KMS-11 (cell line): Measurements from ENCODE around the gene VAC14.

Experiments
- H2AFZ ChIP-seq: fragments of 200-600 bp; sonication (generic); 2 replicates; pipeline ENCODE4 v1.6.1; 2016; ENCODE audit warnings: antibody characterized with exemption, mixed run types, low read depth
- H3K27ac ChIP-seq: fragments of 200-600 bp; sonication (generic); 2 replicates; pipeline ENCODE4 v1.6.1; 2016; ENCODE audit warnings: mild to moderate bottlenecking, mixed run types
- H3K27me3 ChIP-seq: fragments of 200-600 bp; sonication (generic); 2 replicates; pipeline ENCODE4 v1.6.1; 2017; ENCODE audit warnings: mild to moderate bottlenecking, low read depth, mixed run types, moderate library complexity; ENCODE audit not compliant: insufficient read depth
- H3K36me3 ChIP-seq: fragments of 200-600 bp; sonication (generic); 2 replicates; pipeline ENCODE4 v1.6.1; 2017; ENCODE audit warnings: mild to moderate bottlenecking, mixed run types; ENCODE audit not compliant: insufficient read depth
- H3K4me1 ChIP-seq: fragments of 200-600 bp; sonication (generic); 2 replicates; pipeline ENCODE4 v1.6.1; 2016; ENCODE audit warnings: mild to moderate bottlenecking, low read depth, mixed run types; ENCODE audit not compliant: poor library complexity, severe bottlenecking
- H3K4me2 ChIP-seq: fragments of 200-600 bp; sonication (generic); 2 replicates; pipeline ENCODE4 v1.7.0; 2016; ENCODE audit warnings: mild to moderate bottlenecking, mixed run types
- H3K4me3 ChIP-seq: fragments of 200-600 bp; sonication (generic); IDR thresholded peaks from 2 replicates; pipeline ENCODE4 v1.6.1; 2017; ENCODE audit warnings: low read depth, low read length, mixed read lengths; ENCODE audit not compliant: insufficient read depth
- H3K79me2 ChIP-seq: fragments of 200-600 bp; sonication (generic); 2 replicates; pipeline ENCODE4 v1.6.1; 2016; ENCODE audit warnings: low read depth, mixed run types; ENCODE audit not compliant: insufficient read depth
- H3K9ac ChIP-seq: fragments of 200-600 bp; sonication (generic); 2 replicates; pipeline ENCODE4 v1.6.1; 2016; ENCODE audit warnings: mild to moderate bottlenecking, mixed run types
- H4K20me1 ChIP-seq: fragments of 200-600 bp; sonication (generic); 2 replicates; pipeline ENCODE4 v1.6.1; 2016; ENCODE audit warnings: mild to moderate bottlenecking, mixed run types; ENCODE audit not compliant: insufficient read depth
- TF ChIP-seq, protein P1 (sequence below): fragments of 200-600 bp; sonication (generic); conservative IDR thresholded peaks from 2 replicates; pipeline ENCODE4 v1.6.1; 2017; ENCODE audit warnings: low read depth, mild to moderate bottlenecking, antibody characterized with exemption, low read length, moderate library complexity, mixed read lengths

The VAC14 gene

DNA sequence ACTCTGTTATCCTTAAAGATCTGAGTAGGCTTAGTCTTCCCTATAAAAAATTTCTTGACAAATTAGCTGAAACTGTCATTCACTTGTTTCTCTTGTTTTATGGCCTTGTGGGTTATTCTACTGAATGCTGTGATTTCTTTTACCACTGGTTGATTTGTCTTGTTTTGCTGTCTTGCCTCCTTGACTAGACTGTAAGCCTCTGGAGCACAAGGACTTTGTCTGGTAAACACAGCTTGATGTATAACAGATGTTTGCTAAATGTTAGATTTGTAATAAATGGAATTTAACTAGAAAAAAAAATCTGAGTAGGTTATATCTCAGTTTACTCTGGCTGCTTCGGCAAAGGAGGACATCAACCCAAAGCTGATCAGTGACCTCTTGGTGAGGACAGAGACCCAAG, 21.6 kb downstream of the VAC14 start:
- no peak overlapping the region for H2AFZ ChIP-seq
- no peaks in the 10 kb centered on the region for H3K79me2 ChIP-seq
- no peak overlapping the region for H3K9ac ChIP-seq
- peaks cover 10% of the 10 kb centered on the region; the same call in 1 of the 2 replicates for H3K36me3 ChIP-seq
- no peaks in the 10 kb centered on the region for H3K27me3 ChIP-seq
- peaks cover 6% of the 10 kb centered on the region for H3K4me1 ChIP-seq
- no peak overlapping the region for H3K4me3 ChIP-seq
- TF ChIP-seq, protein P1, sequence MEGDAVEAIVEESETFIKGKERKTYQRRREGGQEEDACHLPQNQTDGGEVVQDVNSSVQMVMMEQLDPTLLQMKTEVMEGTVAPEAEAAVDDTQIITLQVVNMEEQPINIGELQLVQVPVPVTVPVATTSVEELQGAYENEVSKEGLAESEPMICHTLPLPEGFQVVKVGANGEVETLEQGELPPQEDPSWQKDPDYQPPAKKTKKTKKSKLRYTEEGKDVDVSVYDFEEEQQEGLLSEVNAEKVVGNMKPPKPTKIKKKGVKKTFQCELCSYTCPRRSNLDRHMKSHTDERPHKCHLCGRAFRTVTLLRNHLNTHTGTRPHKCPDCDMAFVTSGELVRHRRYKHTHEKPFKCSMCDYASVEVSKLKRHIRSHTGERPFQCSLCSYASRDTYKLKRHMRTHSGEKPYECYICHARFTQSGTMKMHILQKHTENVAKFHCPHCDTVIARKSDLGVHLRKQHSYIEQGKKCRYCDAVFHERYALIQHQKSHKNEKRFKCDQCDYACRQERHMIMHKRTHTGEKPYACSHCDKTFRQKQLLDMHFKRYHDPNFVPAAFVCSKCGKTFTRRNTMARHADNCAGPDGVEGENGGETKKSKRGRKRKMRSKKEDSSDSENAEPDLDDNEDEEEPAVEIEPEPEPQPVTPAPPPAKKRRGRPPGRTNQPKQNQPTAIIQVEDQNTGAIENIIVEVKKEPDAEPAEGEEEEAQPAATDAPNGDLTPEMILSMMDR, result no peak
- H3K27ac ChIP-seq, result no peak overlapping the region
- no peak overlapping the region for H3K4me2 ChIP-seq
- H4K20me1 ChIP-seq, result no peaks in the 10 kb centered on the region

DNA sequence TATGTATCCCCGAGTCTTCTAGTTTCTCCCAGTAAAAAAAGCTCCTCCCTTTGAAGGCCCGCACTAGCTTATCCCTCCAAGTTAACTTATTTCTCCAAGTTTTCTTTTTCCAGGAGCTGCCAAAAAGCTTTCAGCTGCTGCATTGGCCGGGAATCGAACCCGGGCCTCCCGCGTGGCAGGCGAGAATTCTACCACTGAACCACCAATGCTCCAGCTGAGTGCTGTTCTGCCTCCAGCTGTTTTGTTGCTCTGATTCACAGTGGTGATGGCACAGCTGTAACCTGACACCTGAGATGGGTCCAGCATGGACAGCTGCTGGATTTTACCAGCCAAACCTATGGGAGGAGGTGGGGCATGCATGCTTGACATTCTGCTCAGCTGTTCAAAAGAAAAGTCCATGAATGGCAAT, 22.1 kb downstream of the VAC14 start:
- H3K36me3 ChIP-seq, result peaks cover 10% of the 10 kb centered on the region; the same call in 1 of the 2 replicates
- H3K4me2 ChIP-seq, result no peak overlapping the region
- no peak overlapping the region for H3K4me3 ChIP-seq

DNA sequence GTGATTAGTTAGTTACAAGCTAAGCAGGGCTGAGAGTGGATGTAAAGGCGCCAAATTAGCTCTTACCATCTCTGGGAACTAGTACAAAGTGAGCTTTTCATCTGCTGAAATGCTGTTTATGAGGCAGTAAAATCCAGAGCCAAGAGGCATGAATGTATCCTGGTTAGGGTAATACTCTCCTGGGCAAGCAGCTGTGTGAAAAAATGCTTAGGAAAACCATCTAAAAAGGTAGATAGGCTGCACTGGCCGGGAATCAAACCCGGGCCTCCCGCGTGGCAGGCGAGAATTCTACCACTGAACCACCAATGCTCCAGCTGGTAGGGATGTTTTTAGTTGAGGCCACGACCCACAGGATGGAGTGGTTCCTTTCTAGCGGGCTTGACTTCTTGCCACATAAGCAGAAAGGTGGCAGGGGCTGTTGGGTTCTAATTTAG, 23.0 kb downstream of the VAC14 start:
- H2AFZ ChIP-seq, result no peak overlapping the region
- H4K20me1 ChIP-seq, result no peaks in the 10 kb centered on the region
- H3K79me2 ChIP-seq, result no peaks in the 10 kb centered on the region
- no peaks in the 10 kb centered on the region for H3K27me3 ChIP-seq
- no peak overlapping the region for H3K27ac ChIP-seq
- H3K4me1 ChIP-seq, result peaks cover 6% of the 10 kb centered on the region
- H3K4me2 ChIP-seq, result no peak overlapping the region
- H3K4me3 ChIP-seq, result no peak overlapping the region
- TF ChIP-seq, protein P1, result no peak
- H3K36me3 ChIP-seq, result peaks cover 5% of the 10 kb centered on the region; the same call in 1 of the 2 replicates
- H3K9ac ChIP-seq, result no peak overlapping the region

More for the DNA sequence above, 22.1 kb downstream of the VAC14 start:
- H3K79me2 ChIP-seq, result no peaks in the 10 kb centered on the region
- TF ChIP-seq, protein P1, result no peak
- H4K20me1 ChIP-seq, result no peaks in the 10 kb centered on the region
- H3K9ac ChIP-seq, result no peak overlapping the region
- H3K27me3 ChIP-seq, result no peaks in the 10 kb centered on the region
- no peak overlapping the region for H2AFZ ChIP-seq
- peaks cover 6% of the 10 kb centered on the region for H3K4me1 ChIP-seq
- no peak overlapping the region for H3K27ac ChIP-seq

DNA sequence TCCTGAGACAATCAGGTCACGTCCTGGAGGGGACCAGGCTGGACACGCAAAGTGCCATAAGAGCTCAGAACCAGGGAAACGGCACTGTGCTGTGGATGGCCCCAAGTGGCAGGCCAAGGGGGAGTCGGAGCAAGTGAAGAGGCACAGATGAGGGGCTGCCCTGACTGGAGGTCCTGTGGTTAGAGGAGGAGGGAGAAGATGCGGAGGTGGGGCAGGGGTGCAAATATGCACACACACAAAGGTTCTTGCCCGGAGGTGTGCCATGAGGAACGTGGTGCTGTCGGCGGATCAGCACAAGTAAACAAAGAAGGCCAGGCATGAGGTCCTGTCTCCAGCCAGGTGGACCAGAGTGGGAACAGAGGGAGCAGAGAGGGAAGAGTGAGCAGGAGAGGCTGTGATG, 23.5 kb downstream of the VAC14 start:
- no peak overlapping the region for H3K4me3 ChIP-seq
- TF ChIP-seq, protein P1, result no peak
- no peak overlapping the region for H3K4me2 ChIP-seq
- H3K27ac ChIP-seq, result no peak overlapping the region
- no peaks in the 10 kb centered on the region for H3K27me3 ChIP-seq
- H3K9ac ChIP-seq, result no peak overlapping the region
- H3K79me2 ChIP-seq, result no peaks in the 10 kb centered on the region
- H2AFZ ChIP-seq, result no peak overlapping the region
- peaks cover 1% of the 10 kb centered on the region; the same call in 1 of the 2 replicates for H3K36me3 ChIP-seq
- peaks cover 6% of the 10 kb centered on the region for H3K4me1 ChIP-seq
- H4K20me1 ChIP-seq, result no peaks in the 10 kb centered on the region

DNA sequence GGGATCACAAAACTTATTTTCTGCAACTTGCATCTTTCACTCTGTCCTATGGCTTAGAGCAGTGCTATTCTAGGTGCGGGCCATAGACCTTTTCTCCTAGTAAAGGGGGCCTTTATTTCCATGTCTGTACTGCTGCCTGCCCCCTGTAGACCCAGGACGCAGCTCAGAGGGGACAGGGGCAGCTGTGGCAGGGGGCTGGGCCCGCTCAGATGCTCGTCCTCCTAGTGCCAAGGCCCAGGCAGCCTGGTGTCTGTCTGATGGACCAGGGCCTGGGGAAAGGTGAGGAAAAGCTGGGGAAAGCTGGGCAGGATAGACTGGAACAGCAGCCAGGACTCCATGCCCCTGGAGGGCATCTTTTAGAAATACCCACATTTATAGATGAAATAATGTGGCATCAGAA, 25.6 kb downstream of the VAC14 start:
- Histone ChIP-seq H3K4me1 (peaks cover 6% of the 10 kb centered on the region), H3K4me2 (no peak overlapping the region), H2AFZ (no peak overlapping the region), H3K27me3 (no peaks in the 10 kb centered on the region), H3K9ac (no peak overlapping the region), H3K79me2 (no peaks in the 10 kb centered on the region), H3K27ac (no peak overlapping the region), H3K4me3 (no peak overlapping the region), H3K36me3 (no peaks in the 10 kb centered on the region), H4K20me1 (no peaks in the 10 kb centered on the region)
- TF ChIP-seq, protein P1, result no peak
